Measurements from ENCODE around the gene ZFHX3.

ZFHX3 gene

GRCh38 chr16:72744076-72744793, 303.7 kb downstream of the ZFHX3 start:
- DNase-seq (ENCODE audit: low read depth in 2 of 2): no peak

GRCh38 chr16:72743011-72743761, 304.7 kb downstream of the ZFHX3 start:
- DNase-seq (ENCODE audit: low read depth in 2 of 2): no peak

- no peak for DNase-seq (ENCODE audit: low read depth in 2 of 2)
Measured at GRCh38 chr16:72740347-72740746, 307.6 kb downstream of the ZFHX3 start.

GRCh38 chr16:72739577-72739976, 308.4 kb downstream of the ZFHX3 start:
- DNase-seq (ENCODE audit: low read depth in 2 of 2): no peak

GRCh38 chr16:72736074-72736473, 311.9 kb downstream of the ZFHX3 start:
- no peak for DNase-seq (ENCODE audit: low read depth in 2 of 2)

All from activated CD4-positive, alpha-beta T cell treated with anti-CD3 and anti-CD28 coated beads for 24 hours (primary cell).